ENCODE results near the gene PPP6R3. TPM values are rescaled to one million over a fixed set of nuclear protein-coding genes. Genes with fewer than 3 reads are reported as not detected.

Gene PPP6R3
- total and polyA plus RNA-seq, 2 of the 8 experiments (the other 6 are each of a cell fraction or from before 2014, with no cell fraction given), result 44.6 to 150 TPM

- peaks cover 17 to 26% of the 10 kb centered on the region in 2 experiments for H4K20me1 ChIP-seq (replicated peaks in 1 of 2; ENCODE audit: control insufficient read depth in 1 of 2, insufficient read depth in 2 of 2, low read length in 2 of 2)
Measured at GRCh38 chr11:68531129-68531693, 70.7 kb downstream of the PPP6R3 start.

More at GRCh38 chr11:68531129-68531693, 70.7 kb downstream of the PPP6R3 start:
- no peak for TF ChIP-seq PHF8 (conservative IDR thresholded peaks at IDR 0.05; ENCODE audit: low read depth, low read length)
- TF ChIP-seq NANOG (IDR thresholded peaks at IDR 0.05; ENCODE audit: insufficient read depth, low read depth, low read length, poor library complexity, severe bottlenecking), result no peak
- no peak for TF ChIP-seq E2F6 (IDR thresholded peaks at IDR 0.05)
- no peak for TF ChIP-seq SIRT6 (IDR thresholded peaks at IDR 0.05; ENCODE audit: low read length)
- no peak for TF ChIP-seq EP300 (IDR thresholded peaks at IDR 0.05; ENCODE audit: borderline replicate concordance in 1 of 2, low read depth in 2 of 2, low read length in 2 of 2)
- no peak for TF ChIP-seq CBX5 (IDR thresholded peaks at IDR 0.05; ENCODE audit: low read depth, low read length)
- no peak for TF ChIP-seq HDAC6 (IDR thresholded peaks at IDR 0.05; ENCODE audit: low read depth, low read length)
- no peak for TF ChIP-seq TCF12 (IDR thresholded peaks at IDR 0.05; ENCODE audit: low read depth, low read length)
- TF ChIP-seq SUZ12 (IDR thresholded peaks at IDR 0.05; ENCODE audit: low read length), result no peak
- TF ChIP-seq BRCA1 (IDR thresholded peaks at IDR 0.05; ENCODE audit: low read depth, low read length), result no peak
- no peak for TF ChIP-seq BCL11A (IDR thresholded peaks at IDR 0.05; ENCODE audit: low read depth in 2 of 2, low read length in 2 of 2)
- TF ChIP-seq POLR2AphosphoS5 (IDR thresholded peaks at IDR 0.05; ENCODE audit: low read depth, low read length), result no peak
- TF ChIP-seq FOSL1 (IDR thresholded peaks at IDR 0.05; ENCODE audit: insufficient read depth, low read depth, low read length), result no peak
- H3K79me1 ChIP-seq (ENCODE audit: low read depth, low read length), result peaks cover 17% of the 10 kb centered on the region
- no peak overlapping the region for H2BK120ac ChIP-seq (replicated peaks; ENCODE audit: low read depth, low read length)
- CTCF ChIA-PET (ENCODE audit: partially characterized antibody), result no interaction called here
- no peaks in the 10 kb centered on the region for H3K23me2 ChIP-seq (ENCODE audit: low read depth, low read length)
- peaks cover 0 to 95% of the 10 kb centered on the region in 2 experiments; a peak in 3 of 4 replicates for H3K79me2 ChIP-seq (ENCODE audit: control insufficient read depth in 1 of 2, insufficient read depth in 2 of 2, low read length in 2 of 2)
- H3K36me3 ChIP-seq (ENCODE audit: control insufficient read depth in 2 of 4, insufficient read depth in 4 of 4, low read length in 3 of 4), result peaks cover 0 to 9% (median 4%) of the 10 kb centered on the region in 4 experiments; a peak in 5 of 8 replicates
- no peak overlapping the region for H3K4me3 ChIP-seq (ENCODE audit: extremely low read depth in 1 of 4, insufficient read depth in 2 of 4, low read depth in 3 of 4, low read length in 4 of 4)
- no peaks in the 10 kb centered on the region for H3K27me3 ChIP-seq (replicated peaks in 1 of 4; ENCODE audit: control insufficient read depth in 3 of 4, extremely low read depth in 1 of 4, insufficient read depth in 3 of 4, low read length in 3 of 4)
- no peak overlapping the region for H3K4me2 ChIP-seq (ENCODE audit: insufficient read depth in 1 of 2, low read depth in 2 of 2, low read length in 2 of 2)
- 86% methylated on average over 4 of the region's 4 CpGs; no CpG with 5 or more reads in 1 of the 2 experiments for WGBS, 2 experiments (ENCODE audit: extremely low coverage in 1 of 2, insufficient coverage in 1 of 2, insufficient read length in 1 of 2, insufficient replicate concordance in 2 of 2, low coverage in 1 of 2, low lambda C conversion rate in 2 of 2, missing lambda C conversion rate in 1 of 2)
- no peak overlapping the region for H4K8ac ChIP-seq (ENCODE audit: extremely low read depth, insufficient read depth, low read length)
- H4K5ac ChIP-seq (ENCODE audit: insufficient read length, low read depth, low read length), result no peak overlapping the region
- FAIRE-seq (no peak), DNase-seq (ENCODE audit: low read depth in 1 of 2, low spot score in 2 of 2) (no peak)
- no peak overlapping the region for H2BK12ac ChIP-seq (ENCODE audit: low read depth, low read length)
- H3K23ac ChIP-seq (ENCODE audit: insufficient read length), result no peak overlapping the region
- no peak overlapping the region for H3K56ac ChIP-seq (replicated peaks; ENCODE audit: insufficient read length, low read depth, low read length)
- no peak overlapping the region for H2BK5ac ChIP-seq (ENCODE audit: low read depth, low read length)
- no peak overlapping the region for H3K27ac ChIP-seq (ENCODE audit: low read depth, low read length)
- no peak overlapping the region for H2BK15ac ChIP-seq (ENCODE audit: low read length)
- no peak overlapping the region for H2AK5ac ChIP-seq (ENCODE audit: low read depth, low read length)
- no peak overlapping the region for H2BK20ac ChIP-seq (ENCODE audit: low read length)
- H3K4ac ChIP-seq (replicated peaks; ENCODE audit: insufficient read length, low read depth, low read length), result no peak overlapping the region
- no peak overlapping the region for H3K18ac ChIP-seq (ENCODE audit: extremely low read depth, low read length)
- POLR2A ChIA-PET (ENCODE audit: partially characterized antibody), result interaction anchor here (0.7 kb wide), 1 partner anchor 8 kb away, joined by 3 read pairs; no protein-coding TSS in a partner anchor
- H3K14ac ChIP-seq (ENCODE audit: insufficient read length), result no peak overlapping the region
- H4K91ac ChIP-seq (replicated peaks; ENCODE audit: insufficient read length, low read length), result no peak overlapping the region
- H3K9ac ChIP-seq (replicated peaks in 1 of 4; ENCODE audit: extremely low read depth in 1 of 4, low read depth in 3 of 4, low read length in 3 of 4), result no peak overlapping the region
- peaks cover 3 to 7% (median 6%) of the 10 kb centered on the region in 4 experiments for H3K4me1 ChIP-seq (replicated peaks in 1 of 4; ENCODE audit: control insufficient read depth in 3 of 4, insufficient read depth in 4 of 4, low read length in 3 of 4)
- H2AFZ ChIP-seq (ENCODE audit: low read length), result no peak overlapping the region
- H3K9me3 ChIP-seq (ENCODE audit: insufficient read depth in 2 of 2, low read depth in 1 of 2, low read length in 1 of 2), result no peaks in the 10 kb centered on the region
